ENCODE measurements around the gene ZNF324. TPM values are rescaled to one million over a fixed set of nuclear protein-coding genes. Genes with fewer than 3 reads are reported as not detected.

ZNF324 gene
- total and polyA plus RNA-seq, 9 of the 15 experiments (the other 6 are each of a cell fraction or from before 2014, with no cell fraction given) = 0.92 to 16.4 (median 5.3) TPM

GRCh38 chr19:58514564-58515022 is 47.7 kb downstream of the ZNF324 start (continued):
- TF ChIP-seq U2AF1 (optimal IDR thresholded peaks at IDR 0.05; ENCODE audit: low read depth, low read length) (no peak), ZFP36 (IDR thresholded peaks at IDR 0.05; ENCODE audit: low read depth, low read length, partially characterized antibody) (no peak), ZNF224 (CRISPR knock-in tag; IDR thresholded peaks at IDR 0.05) (no peak)

- ATAC-seq (no peak), DNase-seq (ENCODE audit: extremely low read depth in 1 of 4, low spot score in 3 of 4) (no peak), FAIRE-seq (no peak)
- TSS peak; percentile 40 for BruUV-seq (replicated peaks)
- TF ChIP-seq ZNF695 (CRISPR knock-in tag; IDR thresholded peaks at IDR 0.05) (no peak), ARID2 (IDR thresholded peaks at IDR 0.05) (no peak), ZFX (CRISPR knock-in tag; IDR thresholded peaks at IDR 0.05) (no peak), ELF4 (CRISPR knock-in tag; IDR thresholded peaks at IDR 0.05) (no peak), RAD51 (IDR thresholded peaks at IDR 0.05; ENCODE audit: borderline replicate concordance, low read depth) (no peak), ZNF12 (CRISPR knock-in tag; IDR thresholded peaks at IDR 0.05) (no peak), FUS (optimal IDR thresholded peaks at IDR 0.05; ENCODE audit: low read depth, low read length) (no peak), SRF (CRISPR knock-in tag; IDR thresholded peaks at IDR 0.05) (no peak), ZNF24 (IDR thresholded peaks at IDR 0.05) (no peak), PHF21A (IDR thresholded peaks at IDR 0.05; ENCODE audit: borderline replicate concordance, low read depth) (no peak), FOXJ3 (CRISPR knock-in tag; IDR thresholded peaks at IDR 0.05) (no peak)
- ChIA-PET CTCF (ENCODE audit: low intra/inter-chr PET ratio) (no interaction called here), POLR2A (interaction anchor here (1.0 kb wide), 1 partner anchor 33 kb away, joined by 4 read pairs; no protein-coding TSS in a partner anchor)
- Histone ChIP-seq H3K27ac (ENCODE audit: extremely low read depth, low read depth, low read length) (no peak overlapping the region), H4K20me1 (replicated peaks; ENCODE audit: control insufficient read depth, insufficient read depth, low read length) (no peaks in the 10 kb centered on the region), H2AFZ (ENCODE audit: low read depth, low read length) (no peak overlapping the region), H3K9me1 (ENCODE audit: control insufficient read depth, insufficient read depth, low read length) (peaks cover 5% of the 10 kb centered on the region), H3K36me3 (ENCODE audit: control insufficient read depth, insufficient read depth, low read length) (peaks cover 31% of the 10 kb centered on the region; the same call in 2 of the 3 replicates), H3K79me2 (ENCODE audit: control insufficient read depth, insufficient read depth, low read length) (peaks cover 51% of the 10 kb centered on the region), H3K4me2 (ENCODE audit: insufficient read depth, low read length) (no peak overlapping the region), H3K4me3 (no peak overlapping the region), H3K4me1 (replicated peaks in 1 of 2; ENCODE audit: control insufficient read depth in 2 of 2, insufficient read depth in 2 of 2, low read length in 2 of 2) (peaks cover 8 to 79% of the 10 kb centered on the region in 2 experiments), H3K27me3 (ENCODE audit: control insufficient read depth in 2 of 2, insufficient read depth in 2 of 2, low read length in 2 of 2) (no peaks in the 10 kb centered on the region), H3K9ac (ENCODE audit: insufficient read depth in 1 of 2, low read depth in 2 of 2, low read length in 2 of 2) (peak overlapping the region in 1 of 2 experiments; percentile 68; a peak in 1 of 4 replicates), H3K9me3 (replicated peaks; ENCODE audit: control insufficient read depth, insufficient read depth, low read depth, low read length) (no peaks in the 10 kb centered on the region)
- 67% methylated on average over 1 of the region's 2 CpGs for WGBS (ENCODE audit: insufficient coverage, low coverage, missing lambda C conversion rate)
- intact Hi-C loops (cut with micrococcal nuclease) = no loop called here
- in situ Hi-C loops (cut with MboI) = no loop called here
Measured at GRCh38 chr19:58515259-58515658, 48.4 kb downstream of the ZNF324 start.

Measured in K562 (cell line).